HG03108 (cell line): Measurements from ENCODE around the gene PRSS35.
"Not testable (repeated sequence)": the region's sequence is repeated elsewhere in the genome, so short reads cannot be mapped to it uniquely, and the experiment has no call there.

Source experiments
- ATAC-seq: cut with Tn5 transposase; IDR thresholded peaks from one replicate; pipeline ENCODE4 v1.9.1; 2021; ENCODE audit warnings: moderate library complexity; ENCODE audit not compliant: unreplicated experiment

Gene PRSS35, protein sequence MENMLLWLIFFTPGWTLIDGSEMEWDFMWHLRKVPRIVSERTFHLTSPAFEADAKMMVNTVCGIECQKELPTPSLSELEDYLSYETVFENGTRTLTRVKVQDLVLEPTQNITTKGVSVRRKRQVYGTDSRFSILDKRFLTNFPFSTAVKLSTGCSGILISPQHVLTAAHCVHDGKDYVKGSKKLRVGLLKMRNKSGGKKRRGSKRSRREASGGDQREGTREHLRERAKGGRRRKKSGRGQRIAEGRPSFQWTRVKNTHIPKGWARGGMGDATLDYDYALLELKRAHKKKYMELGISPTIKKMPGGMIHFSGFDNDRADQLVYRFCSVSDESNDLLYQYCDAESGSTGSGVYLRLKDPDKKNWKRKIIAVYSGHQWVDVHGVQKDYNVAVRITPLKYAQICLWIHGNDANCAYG

DNA sequence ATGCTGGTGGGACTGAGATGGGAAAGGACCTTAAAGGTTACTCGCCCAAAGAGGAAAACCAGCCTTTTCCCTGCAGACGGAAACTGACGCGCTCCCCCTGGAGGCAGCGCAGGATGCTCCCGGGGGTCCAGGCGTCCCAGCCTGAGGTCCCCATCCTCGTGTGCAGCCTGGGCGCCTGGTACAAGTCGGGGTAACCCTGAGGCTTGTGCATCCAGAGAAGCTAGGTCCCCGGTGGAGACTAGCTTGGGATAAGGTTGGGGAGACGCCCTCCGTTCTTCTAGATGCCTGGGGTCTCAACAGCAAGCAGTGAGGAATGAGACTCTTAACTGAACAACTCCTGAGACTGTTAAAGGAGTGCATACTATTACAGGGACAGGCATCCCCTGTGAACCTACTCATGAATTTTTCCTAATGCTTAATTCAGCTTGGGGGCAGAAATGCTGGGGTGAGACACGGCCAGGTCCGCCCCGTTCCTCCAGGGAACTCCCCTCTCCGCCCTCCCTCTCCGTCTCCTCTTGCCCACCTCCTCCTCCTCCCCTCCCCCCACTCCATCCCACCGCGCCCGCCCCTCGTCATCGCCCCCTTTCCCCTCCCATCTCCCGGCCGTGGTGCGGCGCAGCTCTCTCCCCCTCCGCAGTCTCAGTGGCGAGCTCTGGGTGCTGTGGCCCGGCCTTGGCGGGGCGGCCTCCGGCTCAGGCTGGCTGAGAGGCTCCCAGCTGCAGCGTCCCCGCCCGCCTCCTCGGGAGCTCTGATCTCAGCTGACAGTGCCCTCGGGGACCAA lies at the start of gene PRSS35:
Gene PRSS35 (plus strand): TSS at position 634 of the 781 bp plus-strand sequence. CDS start 10,908 bp downstream, outside the sequence.
- ATAC-seq: no peak

GRCh38 chr6:83463886-83464285 lies 48.4 kb upstream of the PRSS35 start:
- ATAC-seq: no peak

DNA sequence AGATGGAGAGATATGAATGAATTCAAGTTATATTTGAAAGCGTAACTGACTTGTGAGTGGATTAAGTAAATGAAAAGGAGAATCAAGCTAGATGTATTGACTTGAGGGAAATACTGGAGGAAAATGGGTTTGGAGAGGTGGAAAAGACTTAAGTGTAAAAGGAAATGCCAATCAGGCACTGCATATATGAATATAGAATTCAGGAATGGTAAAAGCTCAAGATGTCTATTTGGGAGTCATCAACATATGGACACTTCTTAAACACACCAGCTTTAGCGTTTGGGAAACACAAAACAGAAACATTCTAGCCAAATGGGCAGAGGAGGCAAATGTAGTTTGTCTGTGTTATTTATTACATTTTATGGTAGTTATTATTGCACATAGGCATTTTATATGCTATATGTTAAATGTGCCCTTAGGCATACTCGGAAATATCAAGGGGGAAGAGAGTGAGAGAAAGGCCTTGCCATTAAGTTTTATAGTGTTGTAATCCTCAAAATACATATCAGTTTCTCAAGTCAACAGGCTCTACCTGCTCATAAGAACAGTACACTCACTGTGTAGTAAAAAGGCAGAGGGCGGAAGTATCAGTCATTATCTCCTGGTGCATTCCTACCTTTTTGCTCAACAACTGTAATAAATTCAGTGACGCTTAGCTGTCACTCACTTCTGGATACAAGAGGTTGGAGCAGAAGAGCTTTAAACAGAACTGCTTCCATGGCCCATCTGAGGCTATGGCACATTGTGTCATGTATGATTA lies 47.8 kb upstream of the PRSS35 start:
- ATAC-seq: no peak

DNA sequence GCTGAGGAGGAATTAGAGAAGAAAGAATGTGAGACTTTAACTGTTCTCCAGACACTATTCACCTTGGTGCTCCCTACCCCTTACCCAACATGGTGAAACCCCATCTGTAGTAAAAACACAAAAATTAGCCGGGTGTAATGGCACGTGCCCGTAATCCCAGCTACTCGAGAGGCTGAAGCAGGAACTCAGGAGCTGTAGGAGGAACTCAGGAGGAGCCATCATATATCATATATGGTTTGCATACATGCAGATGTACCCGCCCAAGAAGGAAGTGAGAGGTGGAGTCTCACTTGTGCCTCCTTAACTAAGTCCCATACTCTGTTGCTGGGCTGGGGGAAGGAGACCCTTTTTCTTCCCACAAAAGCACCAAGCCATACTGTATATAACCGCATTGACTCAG lies 46.0 kb upstream of the PRSS35 start:
- no peak for ATAC-seq

GRCh38 chr6:83467620-83468036 lies 44.7 kb upstream of the PRSS35 start:
- ATAC-seq: no peak

DNA sequence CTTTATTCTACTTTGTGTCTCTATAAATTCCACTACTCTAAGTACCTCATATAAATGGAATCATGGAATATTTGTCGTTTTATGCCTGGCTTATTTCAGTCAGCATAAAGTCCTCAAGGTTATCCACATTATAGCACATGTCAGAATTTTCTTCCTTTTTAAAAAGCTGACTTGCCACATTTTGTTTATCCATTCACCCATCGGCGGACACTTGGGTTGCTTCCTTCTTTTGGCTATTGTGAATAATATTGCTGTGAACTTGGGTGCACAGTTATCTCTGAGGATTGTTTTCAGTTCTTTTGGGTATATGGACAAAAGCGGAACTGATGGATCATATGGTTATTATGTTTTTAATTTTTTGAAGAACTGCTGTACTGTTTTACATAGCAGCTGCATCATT lies 42.3 kb upstream of the PRSS35 start:
- no peak for ATAC-seq

- no peak for ATAC-seq
Observed at GRCh38 chr6:83470587-83470986, 41.7 kb upstream of the PRSS35 start.

DNA sequence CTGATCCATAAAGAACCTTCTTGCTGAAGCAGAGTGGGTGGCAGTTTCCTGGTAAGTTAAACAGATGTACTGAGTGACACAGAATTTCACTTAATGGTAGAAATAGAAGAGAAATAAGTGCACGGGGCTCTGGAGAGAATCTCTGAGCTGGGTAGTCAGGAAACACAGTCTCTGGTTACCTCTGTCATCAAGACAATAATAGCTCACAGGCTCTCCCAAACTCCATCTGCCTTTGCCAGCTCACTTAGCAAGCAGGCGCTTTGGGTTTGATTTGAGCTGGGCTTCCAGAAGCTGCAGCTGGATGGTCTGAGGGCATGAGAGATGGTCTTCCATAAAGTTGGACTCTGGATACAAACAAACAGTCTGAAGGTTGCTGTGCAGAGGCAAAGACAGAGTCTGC lies 39.6 kb upstream of the PRSS35 start:
- ATAC-seq: no peak

DNA sequence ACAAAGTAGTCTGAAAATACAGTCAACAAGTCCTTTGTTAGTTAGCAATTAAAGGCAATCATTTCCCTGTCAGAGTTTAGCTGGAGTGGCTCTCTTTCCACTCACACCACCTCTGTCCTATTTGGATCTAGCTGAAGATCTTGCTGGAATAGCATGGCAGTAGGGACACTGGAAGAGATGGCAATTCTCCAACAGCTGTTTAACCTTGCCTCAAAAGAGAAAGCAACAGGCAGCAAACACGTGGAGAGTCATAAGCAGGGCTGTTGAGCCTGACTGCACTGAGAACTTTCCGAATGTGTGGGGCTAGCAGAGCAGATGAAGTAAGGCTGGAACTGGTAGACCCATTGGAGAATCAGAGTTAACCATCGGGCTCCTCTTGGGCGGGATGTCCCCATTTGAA lies 38.0 kb upstream of the PRSS35 start:
- ATAC-seq: no peak

GRCh38 chr6:83476971-83477370 lies 35.4 kb upstream of the PRSS35 start:
- ATAC-seq: no peak

GRCh38 chr6:83479389-83479788 lies 32.9 kb upstream of the PRSS35 start:
- ATAC-seq: no peak

DNA sequence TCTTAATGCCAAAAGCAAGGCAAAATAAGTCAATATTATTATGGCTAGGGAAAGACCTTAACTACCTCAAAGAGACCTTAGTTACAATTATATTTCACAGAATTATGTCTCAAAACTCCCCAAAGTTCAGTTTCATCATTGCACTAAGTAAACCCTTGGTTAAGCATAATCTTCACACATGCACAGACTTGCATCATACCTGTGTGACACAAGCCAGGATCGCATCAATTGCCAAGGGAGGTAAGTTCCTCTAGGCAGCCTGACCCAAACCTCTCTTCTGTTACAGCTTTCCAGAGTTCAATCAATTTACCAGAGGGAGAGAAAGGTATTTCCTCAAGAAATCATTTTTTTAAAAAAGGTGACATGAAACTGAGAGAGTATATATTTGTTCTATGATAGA lies 31.9 kb upstream of the PRSS35 start:
- no peak for ATAC-seq

DNA sequence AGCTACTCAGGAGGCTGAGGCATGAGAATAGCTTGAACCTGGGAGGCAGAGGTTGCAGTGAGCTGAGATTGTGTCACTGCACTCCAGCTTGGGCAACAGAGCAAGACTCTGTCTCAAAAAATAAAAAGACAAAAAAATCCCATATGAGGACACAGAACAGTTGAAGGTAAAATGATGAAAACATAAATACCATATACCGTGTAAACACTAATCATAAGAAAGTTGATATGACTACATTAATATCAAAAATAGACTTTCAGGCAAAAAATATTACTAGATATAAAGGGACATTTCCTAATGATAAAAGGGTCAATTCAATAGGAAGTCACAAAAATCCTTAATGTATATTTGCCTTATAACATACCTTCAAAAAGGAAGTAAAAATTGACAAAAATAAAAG lies 30.4 kb upstream of the PRSS35 start:
- not testable (repeated sequence) for ATAC-seq

DNA sequence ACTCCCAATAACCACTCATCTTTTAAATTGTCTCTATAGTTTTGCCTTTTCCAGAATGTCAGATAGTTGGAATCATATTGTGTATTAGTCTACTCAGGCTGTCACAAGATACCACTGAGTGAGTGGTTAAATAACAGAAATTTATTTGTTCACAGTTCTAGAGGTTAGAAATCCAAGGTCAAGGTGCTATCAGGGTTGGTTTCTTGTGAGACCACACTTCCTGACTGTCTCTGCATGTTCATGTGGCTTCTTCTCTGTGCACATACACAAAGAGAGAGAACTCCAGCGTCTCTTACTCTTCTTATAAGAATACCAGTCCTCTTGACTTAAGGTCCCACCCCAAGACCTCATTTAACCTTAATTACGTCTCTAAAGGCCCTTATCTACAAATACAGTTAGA lies 23.9 kb upstream of the PRSS35 start:
- no peak for ATAC-seq

DNA sequence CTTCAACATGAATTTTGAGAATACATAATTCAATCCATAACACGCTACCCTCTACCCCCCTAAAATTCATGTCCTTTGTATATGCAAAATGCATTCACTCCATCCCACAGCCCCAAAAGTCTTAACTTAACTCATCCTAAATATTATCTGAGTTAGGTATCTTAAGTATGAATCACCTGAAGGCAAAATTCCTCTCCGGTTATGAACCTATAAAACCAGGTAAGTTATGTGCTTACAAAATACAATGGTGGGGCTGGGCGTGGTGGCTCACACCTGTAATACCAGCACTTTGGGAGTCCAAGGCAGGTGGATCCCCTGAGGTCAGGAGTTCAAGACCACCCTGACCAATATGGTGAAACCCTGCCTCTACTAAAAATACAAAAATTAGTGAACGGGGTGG lies 23.5 kb upstream of the PRSS35 start:
- ATAC-seq: no peak

GRCh38 chr6:83490217-83490807 lies 22.0 kb upstream of the PRSS35 start:
- no peak for ATAC-seq

- no peak for ATAC-seq
Observed at GRCh38 chr6:83505356-83505755, 7.0 kb upstream of the PRSS35 start.

DNA sequence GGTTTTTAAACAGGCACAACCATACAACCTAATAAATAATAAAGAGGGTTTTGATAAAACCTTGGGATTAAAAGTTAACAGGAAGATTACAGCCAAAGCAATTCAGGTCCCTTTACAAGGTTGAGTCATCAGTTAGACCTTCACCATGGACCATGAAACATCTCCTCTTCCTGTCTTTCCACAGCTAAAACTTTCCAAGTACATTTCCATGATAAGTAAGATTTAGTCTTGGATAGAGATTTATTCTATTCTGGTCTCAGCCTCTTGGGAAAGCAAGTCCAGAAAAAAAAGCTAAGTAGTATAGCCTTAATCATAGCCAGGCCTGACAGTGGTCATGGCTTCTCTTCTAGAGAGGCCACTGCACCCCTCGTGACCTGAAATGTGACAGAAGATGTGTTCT lies 2.9 kb upstream of the PRSS35 start:
- no peak for ATAC-seq

- no peak for ATAC-seq
Observed at GRCh38 chr6:83510791-83511190, 1.5 kb upstream of the PRSS35 start.

DNA sequence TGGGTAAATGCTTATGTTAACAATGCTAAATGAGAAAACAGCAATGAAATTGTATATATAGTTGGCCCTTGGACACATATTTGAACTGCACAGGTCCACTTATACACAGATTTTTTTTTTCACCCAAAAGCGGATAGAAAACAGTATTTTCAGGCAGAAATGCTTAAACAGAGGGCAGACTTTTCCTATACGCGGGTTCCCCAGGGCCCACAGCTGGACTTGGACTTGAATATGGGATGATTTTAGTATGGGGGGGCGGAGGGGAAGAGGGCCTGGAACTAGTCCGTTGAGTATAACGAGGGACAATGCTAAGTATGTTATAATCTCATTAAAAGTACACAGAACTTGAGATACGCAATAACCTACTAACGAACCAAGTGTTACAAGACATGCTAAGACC lies 1.1 kb upstream of the PRSS35 start:
- ATAC-seq: no peak

DNA sequence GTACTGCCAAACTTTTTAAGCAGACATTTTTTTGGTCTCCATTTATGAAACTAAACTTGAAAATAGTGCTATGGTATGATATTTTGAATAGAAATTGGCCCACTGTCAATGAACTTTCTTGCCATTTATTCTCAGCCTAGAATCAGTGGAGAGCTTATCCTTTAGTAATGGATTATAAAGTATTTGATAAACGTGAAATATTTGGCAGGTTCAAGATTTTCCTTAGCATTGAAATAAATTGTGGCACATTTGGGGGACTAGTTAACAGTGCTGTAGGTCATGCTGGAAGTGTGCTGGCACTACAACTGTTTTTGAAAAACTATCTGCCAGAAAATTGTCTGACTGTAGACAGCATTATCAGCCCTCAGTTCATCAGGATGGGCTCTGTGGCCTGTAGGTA lies 2.1 kb downstream of the PRSS35 start:
- ATAC-seq: no peak
